ENCODE data around the gene IFT122. TPM values are rescaled to one million over a fixed set of nuclear protein-coding genes. Genes with fewer than 3 reads are reported as not detected.

Gene IFT122
- polyA plus RNA-seq, 1 experiment, result 27.8 TPM

GRCh38 chr3:129416415-129416814 is 23.6 kb upstream of the IFT122 start:
- POLR2A ChIA-PET, result no interaction called here
- no peak overlapping the region for H3K4me3 ChIP-seq (ENCODE audit: low read depth, low read length)
- TF ChIP-seq CTCF (IDR thresholded peaks at IDR 0.05; ENCODE audit: insufficient read depth, low read depth, low read length), result no peak
- H3K36me3 ChIP-seq (ENCODE audit: control insufficient read depth, insufficient read depth, low read length), result no peaks in the 10 kb centered on the region
- no peaks in the 10 kb centered on the region for H3K27me3 ChIP-seq (ENCODE audit: control insufficient read depth, insufficient read depth, low read length)
- DNase-seq (ENCODE audit: low read depth), result no peak
- CTCF ChIA-PET, result no interaction called here

DNA sequence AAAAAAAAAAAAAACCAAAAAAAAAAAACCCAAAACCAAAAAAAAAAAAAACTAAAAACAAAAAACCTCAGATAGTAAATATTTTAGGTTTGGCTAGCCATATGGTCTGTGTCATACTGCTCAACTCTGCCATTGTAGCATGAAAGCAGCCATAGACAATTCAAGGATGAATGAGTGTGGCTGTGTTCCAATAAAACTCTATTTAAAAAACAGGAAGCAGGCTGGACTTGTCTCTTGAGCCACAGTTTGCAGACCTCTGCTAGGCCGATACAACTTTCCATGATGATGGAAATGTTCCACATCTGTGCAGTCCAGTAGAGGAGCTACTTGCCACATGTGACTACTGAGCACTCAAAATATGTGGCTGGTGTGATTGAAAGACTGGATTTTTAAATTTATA is 22.7 kb upstream of the IFT122 start:
- ChIA-PET POLR2A (no interaction called here), CTCF (interaction anchor here (0.6 kb wide), 1 partner anchor 409 kb away, joined by 3 read pairs; no protein-coding TSS in a partner anchor)
- TF ChIP-seq CTCF (IDR thresholded peaks at IDR 0.05; ENCODE audit: insufficient read depth, low read depth, low read length), result no peak

GRCh38 chr3:129418041-129418973 is 21.7 kb upstream of the IFT122 start:
- no peak for DNase-seq (ENCODE audit: low read depth)
- Histone ChIP-seq H3K4me3 (ENCODE audit: low read depth, low read length) (no peak overlapping the region), H3K36me3 (ENCODE audit: control insufficient read depth, insufficient read depth, low read length) (no peaks in the 10 kb centered on the region), H3K27me3 (ENCODE audit: control insufficient read depth, insufficient read depth, low read length) (no peaks in the 10 kb centered on the region)
- ChIA-PET POLR2A (interaction anchor here (0.5 kb wide), 1 partner anchor 9 kb away, joined by 3 read pairs; no protein-coding TSS in a partner anchor), CTCF (no interaction called here)
- TF ChIP-seq CTCF (IDR thresholded peaks at IDR 0.05; ENCODE audit: insufficient read depth, low read depth, low read length), result no peak

More for the DNA sequence above, 22.7 kb upstream of the IFT122 start:
- no peak for DNase-seq (ENCODE audit: low read depth)
- no peaks in the 10 kb centered on the region for H3K36me3 ChIP-seq (ENCODE audit: control insufficient read depth, insufficient read depth, low read length)
- no peak overlapping the region for H3K4me3 ChIP-seq (ENCODE audit: low read depth, low read length)
- H3K27me3 ChIP-seq (ENCODE audit: control insufficient read depth, insufficient read depth, low read length), result no peaks in the 10 kb centered on the region

GRCh38 chr3:129419476-129419875 is 20.5 kb upstream of the IFT122 start:
- no peak overlapping the region for H3K4me3 ChIP-seq (ENCODE audit: low read depth, low read length)
- no peak for DNase-seq (ENCODE audit: low read depth)
- ChIA-PET POLR2A (no interaction called here), CTCF (no interaction called here)
- no peaks in the 10 kb centered on the region for H3K36me3 ChIP-seq (ENCODE audit: control insufficient read depth, insufficient read depth, low read length)
- no peak for TF ChIP-seq CTCF (IDR thresholded peaks at IDR 0.05; ENCODE audit: insufficient read depth, low read depth, low read length)
- no peaks in the 10 kb centered on the region for H3K27me3 ChIP-seq (ENCODE audit: control insufficient read depth, insufficient read depth, low read length)

- CTCF ChIA-PET, result interaction anchor here (0.9 kb wide), 1 partner anchor 9 kb away, joined by 4 read pairs; no protein-coding TSS in a partner anchor
- no peaks in the 10 kb centered on the region for H3K27me3 ChIP-seq (ENCODE audit: control insufficient read depth, insufficient read depth, low read length)
- POLR2A ChIA-PET, result no interaction called here
These were observed 18.7 kb upstream of the IFT122 start for GRCh38 chr3:129421236-129421883.

More at GRCh38 chr3:129421236-129421883, 18.7 kb upstream of the IFT122 start:
- no peak for TF ChIP-seq CTCF (IDR thresholded peaks at IDR 0.05; ENCODE audit: insufficient read depth, low read depth, low read length)
- no peak for DNase-seq (ENCODE audit: low read depth)
- Histone ChIP-seq H3K4me3 (ENCODE audit: low read depth, low read length) (no peak overlapping the region), H3K36me3 (ENCODE audit: control insufficient read depth, insufficient read depth, low read length) (no peaks in the 10 kb centered on the region)
